ENCODE results near the gene SIPA1L3.

Gene SIPA1L3

GRCh38 chr19:37935341-37935740, 28.3 kb downstream of the SIPA1L3 start:
- H3K79me2 ChIP-seq (ENCODE audit: control insufficient read depth, insufficient read depth, low read length): no peaks in the 10 kb centered on the region
- H4K8ac ChIP-seq (ENCODE audit: low read depth, low read length): no peak overlapping the region
- no peak overlapping the region for H2BK15ac ChIP-seq (replicated peaks; ENCODE audit: low read depth)
- H3K79me1 ChIP-seq (ENCODE audit: low read length): peaks cover 12% of the 10 kb centered on the region
- H2BK5ac ChIP-seq (ENCODE audit: low read length): no peak overlapping the region
- no peak overlapping the region for H4K5ac ChIP-seq (ENCODE audit: low read length)
- no peaks in the 10 kb centered on the region for H3K4me1 ChIP-seq (ENCODE audit: control insufficient read depth, low read depth, low read length)
- no peak overlapping the region for H3K4me3 ChIP-seq (ENCODE audit: low read length)
- no peak overlapping the region for H3K18ac ChIP-seq (ENCODE audit: low read length)
- no peak overlapping the region for H3K9ac ChIP-seq (ENCODE audit: low read length)
- no CpG with 5 or more reads among the region's 1 CpG for WGBS (ENCODE audit: extremely low coverage, insufficient coverage, low lambda C conversion rate)
- H3K23ac ChIP-seq (ENCODE audit: low read length): no peak overlapping the region
- no peak overlapping the region for H3K4me2 ChIP-seq (ENCODE audit: low read length)
- H3K4ac ChIP-seq (ENCODE audit: low read depth, low read length): no peak overlapping the region
- H2AK5ac ChIP-seq (ENCODE audit: low read length): no peak overlapping the region
- no peaks in the 10 kb centered on the region for H3K36me3 ChIP-seq (ENCODE audit: control insufficient read depth, insufficient read depth, low read length)
- no peaks in the 10 kb centered on the region for H3K27me3 ChIP-seq (ENCODE audit: insufficient read depth, low read length, poor library complexity)
- H2BK120ac ChIP-seq (ENCODE audit: low read depth, low read length): no peak overlapping the region
- no peak overlapping the region for H3K56ac ChIP-seq (ENCODE audit: low read length)
- DNase-seq: no peak
- no peak overlapping the region for H3K27ac ChIP-seq (ENCODE audit: low read depth, low read length)

GRCh38 chr19:37936166-37936565, 29.2 kb downstream of the SIPA1L3 start:
- Histone ChIP-seq H3K4ac (ENCODE audit: low read depth, low read length) (no peak overlapping the region), H2AK5ac (ENCODE audit: low read length) (no peak overlapping the region), H3K18ac (ENCODE audit: low read length) (no peak overlapping the region), H2BK15ac (replicated peaks; ENCODE audit: low read depth) (no peak overlapping the region), H3K23ac (ENCODE audit: low read length) (no peak overlapping the region), H2BK5ac (ENCODE audit: low read length) (no peak overlapping the region), H3K9ac (ENCODE audit: low read length) (no peak overlapping the region), H4K5ac (ENCODE audit: low read length) (no peak overlapping the region), H3K4me1 (ENCODE audit: control insufficient read depth, low read depth, low read length) (no peaks in the 10 kb centered on the region), H3K79me2 (ENCODE audit: control insufficient read depth, insufficient read depth, low read length) (no peaks in the 10 kb centered on the region), H3K56ac (ENCODE audit: low read length) (no peak overlapping the region), H3K27me3 (ENCODE audit: insufficient read depth, low read length, poor library complexity) (no peaks in the 10 kb centered on the region), H4K8ac (ENCODE audit: low read depth, low read length) (no peak overlapping the region), H3K4me2 (ENCODE audit: low read length) (no peak overlapping the region), H3K79me1 (ENCODE audit: low read length) (peaks cover 12% of the 10 kb centered on the region), H3K36me3 (ENCODE audit: control insufficient read depth, insufficient read depth, low read length) (no peaks in the 10 kb centered on the region), H3K4me3 (ENCODE audit: low read length) (no peak overlapping the region), H3K27ac (ENCODE audit: low read depth, low read length) (no peak overlapping the region), H2BK120ac (ENCODE audit: low read depth, low read length) (no peak overlapping the region)
- DNase-seq: no peak
- WGBS (ENCODE audit: extremely low coverage, insufficient coverage, low lambda C conversion rate): no CpG with 5 or more reads among the region's 2 CpGs

- H3K4me2 ChIP-seq (ENCODE audit: low read length): no peak overlapping the region
- no peak overlapping the region for H2BK120ac ChIP-seq (ENCODE audit: low read depth, low read length)
- no peak overlapping the region for H3K23ac ChIP-seq (ENCODE audit: low read length)
- H3K4me3 ChIP-seq (ENCODE audit: low read length): no peak overlapping the region
- DNase-seq: no peak
- no peak overlapping the region for H3K56ac ChIP-seq (ENCODE audit: low read length)
- H3K4ac ChIP-seq (ENCODE audit: low read depth, low read length): no peak overlapping the region
- H3K18ac ChIP-seq (ENCODE audit: low read length): no peak overlapping the region
- no peak overlapping the region for H2AK5ac ChIP-seq (ENCODE audit: low read length)
- H4K5ac ChIP-seq (ENCODE audit: low read length): no peak overlapping the region
- H4K8ac ChIP-seq (ENCODE audit: low read depth, low read length): no peak overlapping the region
- no peaks in the 10 kb centered on the region for H3K79me2 ChIP-seq (ENCODE audit: control insufficient read depth, insufficient read depth, low read length)
- no CpG with 5 or more reads among the region's 2 CpGs for WGBS (ENCODE audit: extremely low coverage, insufficient coverage, low lambda C conversion rate)
- H3K36me3 ChIP-seq (ENCODE audit: control insufficient read depth, insufficient read depth, low read length): no peaks in the 10 kb centered on the region
- H3K4me1 ChIP-seq (ENCODE audit: control insufficient read depth, low read depth, low read length): no peaks in the 10 kb centered on the region
- H3K27me3 ChIP-seq (ENCODE audit: insufficient read depth, low read length, poor library complexity): no peaks in the 10 kb centered on the region
- peaks cover 12% of the 10 kb centered on the region for H3K79me1 ChIP-seq (ENCODE audit: low read length)
- H2BK5ac ChIP-seq (ENCODE audit: low read length): no peak overlapping the region
- H3K27ac ChIP-seq (ENCODE audit: low read depth, low read length): no peak overlapping the region
- no peak overlapping the region for H2BK15ac ChIP-seq (replicated peaks; ENCODE audit: low read depth)
- no peak overlapping the region for H3K9ac ChIP-seq (ENCODE audit: low read length)
Measured at GRCh38 chr19:37936886-37937285, 29.9 kb downstream of the SIPA1L3 start.

GRCh38 chr19:37938353-37938752, 31.3 kb downstream of the SIPA1L3 start:
- Histone ChIP-seq H3K36me3 (ENCODE audit: control insufficient read depth, insufficient read depth, low read length) (no peaks in the 10 kb centered on the region), H3K4ac (ENCODE audit: low read depth, low read length) (no peak overlapping the region), H3K23ac (ENCODE audit: low read length) (no peak overlapping the region), H3K9ac (ENCODE audit: low read length) (no peak overlapping the region), H3K79me2 (ENCODE audit: control insufficient read depth, insufficient read depth, low read length) (no peaks in the 10 kb centered on the region), H2AK5ac (ENCODE audit: low read length) (no peak overlapping the region), H4K5ac (ENCODE audit: low read length) (no peak overlapping the region), H3K18ac (ENCODE audit: low read length) (no peak overlapping the region), H3K4me2 (ENCODE audit: low read length) (no peak overlapping the region), H2BK15ac (replicated peaks; ENCODE audit: low read depth) (no peak overlapping the region), H2BK5ac (ENCODE audit: low read length) (no peak overlapping the region), H3K79me1 (ENCODE audit: low read length) (peaks cover 11% of the 10 kb centered on the region), H2BK120ac (ENCODE audit: low read depth, low read length) (no peak overlapping the region), H3K27me3 (ENCODE audit: insufficient read depth, low read length, poor library complexity) (no peaks in the 10 kb centered on the region), H3K4me1 (ENCODE audit: control insufficient read depth, low read depth, low read length) (no peaks in the 10 kb centered on the region), H4K8ac (ENCODE audit: low read depth, low read length) (no peak overlapping the region), H3K27ac (ENCODE audit: low read depth, low read length) (no peak overlapping the region), H3K4me3 (ENCODE audit: low read length) (no peak overlapping the region), H3K56ac (ENCODE audit: low read length) (no peak overlapping the region)
- WGBS (ENCODE audit: extremely low coverage, insufficient coverage, low lambda C conversion rate): no CpG with 5 or more reads among the region's 1 CpG
- no peak for DNase-seq

GRCh38 chr19:37941782-37942515, 34.9 kb downstream of the SIPA1L3 start:
- H2AK5ac ChIP-seq (ENCODE audit: low read length): no peak overlapping the region
- no peaks in the 10 kb centered on the region for H3K4me1 ChIP-seq (ENCODE audit: control insufficient read depth, low read depth, low read length)
- no peak overlapping the region for H3K9ac ChIP-seq (ENCODE audit: low read length)
- H4K8ac ChIP-seq (ENCODE audit: low read depth, low read length): no peak overlapping the region
- no peak for DNase-seq
- H2BK15ac ChIP-seq (replicated peaks; ENCODE audit: low read depth): no peak overlapping the region
- H3K79me1 ChIP-seq (ENCODE audit: low read length): peaks cover 3% of the 10 kb centered on the region
- H4K5ac ChIP-seq (ENCODE audit: low read length): no peak overlapping the region
- no peak overlapping the region for H2BK120ac ChIP-seq (ENCODE audit: low read depth, low read length)
- no peaks in the 10 kb centered on the region for H3K79me2 ChIP-seq (ENCODE audit: control insufficient read depth, insufficient read depth, low read length)
- H3K27ac ChIP-seq (ENCODE audit: low read depth, low read length): no peak overlapping the region
- H3K36me3 ChIP-seq (ENCODE audit: control insufficient read depth, insufficient read depth, low read length): no peaks in the 10 kb centered on the region
- WGBS (ENCODE audit: extremely low coverage, insufficient coverage, low lambda C conversion rate): no CpG with 5 or more reads among the region's 12 CpGs
- no peak overlapping the region for H3K56ac ChIP-seq (ENCODE audit: low read length)
- H3K4ac ChIP-seq (ENCODE audit: low read depth, low read length): no peak overlapping the region
- H3K4me2 ChIP-seq (ENCODE audit: low read length): no peak overlapping the region
- no peak overlapping the region for H3K18ac ChIP-seq (ENCODE audit: low read length)
- no peaks in the 10 kb centered on the region for H3K27me3 ChIP-seq (ENCODE audit: insufficient read depth, low read length, poor library complexity)
- no peak overlapping the region for H3K23ac ChIP-seq (ENCODE audit: low read length)
- no peak overlapping the region for H2BK5ac ChIP-seq (ENCODE audit: low read length)
- H3K4me3 ChIP-seq (ENCODE audit: low read length): no peak overlapping the region

GRCh38 chr19:37942516-37942902, 35.5 kb downstream of the SIPA1L3 start:
- Histone ChIP-seq H3K79me1 (ENCODE audit: low read length) (peaks cover 3% of the 10 kb centered on the region), H3K4ac (ENCODE audit: low read depth, low read length) (no peak overlapping the region), H3K79me2 (ENCODE audit: control insufficient read depth, insufficient read depth, low read length) (no peaks in the 10 kb centered on the region), H3K36me3 (ENCODE audit: control insufficient read depth, insufficient read depth, low read length) (no peaks in the 10 kb centered on the region), H3K18ac (ENCODE audit: low read length) (no peak overlapping the region), H3K4me3 (ENCODE audit: low read length) (no peak overlapping the region), H3K23ac (ENCODE audit: low read length) (no peak overlapping the region), H2BK15ac (replicated peaks; ENCODE audit: low read depth) (no peak overlapping the region), H3K4me2 (ENCODE audit: low read length) (no peak overlapping the region), H3K27me3 (ENCODE audit: insufficient read depth, low read length, poor library complexity) (no peaks in the 10 kb centered on the region), H3K9ac (ENCODE audit: low read length) (no peak overlapping the region), H2BK120ac (ENCODE audit: low read depth, low read length) (no peak overlapping the region), H4K5ac (ENCODE audit: low read length) (no peak overlapping the region), H3K56ac (ENCODE audit: low read length) (no peak overlapping the region), H3K4me1 (ENCODE audit: control insufficient read depth, low read depth, low read length) (no peaks in the 10 kb centered on the region), H4K8ac (ENCODE audit: low read depth, low read length) (no peak overlapping the region), H3K27ac (ENCODE audit: low read depth, low read length) (no peak overlapping the region), H2BK5ac (ENCODE audit: low read length) (no peak overlapping the region), H2AK5ac (ENCODE audit: low read length) (no peak overlapping the region)
- DNase-seq: no peak
- WGBS (ENCODE audit: extremely low coverage, insufficient coverage, low lambda C conversion rate): no CpG with 5 or more reads among the region's 6 CpGs

Measured in mesendoderm (in vitro differentiated cells).